B cell (primary cell): ENCODE measurements around the gene SWI5. TPM values are rescaled to one million over a fixed set of nuclear protein-coding genes. Genes with fewer than 3 reads are reported as not detected.

Experiments used
- ATAC-seq: fragments of 200-7000 bp; cut with Tn5 transposase; one replicate; pipeline ENCODE4 v1.10.0; 2021; ENCODE audit warnings: low read depth, mild to moderate bottlenecking, moderate number of reproducible peaks, moderate library complexity
- CTCF ChIA-PET: fragments of 350-600 bp; sonication (Branson Sonifier 250); formaldehyde crosslinking; loops from one replicate; lab custom pipeline; 2021; ENCODE audit warnings: antibody characterized with exemption, inconsistent platforms; lab: Charles Lee
- POLR2A ChIA-PET: fragments of 350-600 bp; sonication (Branson Sonifier 250); formaldehyde crosslinking; loops from one replicate; lab custom pipeline; 2021; ENCODE audit warnings: antibody characterized with exemption; lab: Charles Lee
- DNase-seq: peaks from one replicate; pipeline ENCODE4 v3.0.0; 2013
- H2AFZ ChIP-seq: 2 replicates; pipeline ENCODE4 v1.6.1; 2012; ENCODE audit warnings: mild to moderate bottlenecking, low read depth, low read length; ENCODE audit not compliant: insufficient read depth, poor library complexity, severe bottlenecking
- H3K27ac ChIP-seq, 2 donors: 1 replicate in 1 of 2; 2 replicates in 1 of 2; pipeline ENCODE4 v1.5.1; 2012 to 2013; ENCODE audit warnings: low read length in 2 of 2, mild to moderate bottlenecking in 2 of 2, moderate library complexity in 1 of 2
- H3K27me3 ChIP-seq, 4 experiments: fragments of 200-600 bp in 1 of 4; sonication (generic) in 1 of 4; replicated peaks in 1 of 4; 1 replicate in 2 of 4; 2 replicates in 2 of 4; pipeline versions ENCODE4 v1.6.1 to v1.7.0; 2013 to 2016; ENCODE audit warnings: low read length in 3 of 4, mild to moderate bottlenecking in 2 of 4, mixed read lengths in 1 of 4, moderate library complexity in 1 of 4; ENCODE audit not compliant: insufficient read depth in 4 of 4, control insufficient read depth in 3 of 4; ENCODE audit errors: control extremely low read depth in 1 of 4
- H3K36me3 ChIP-seq, 2 experiments: replicated peaks in 1 of 2; 1 replicate in 1 of 2; 2 replicates in 1 of 2; pipeline versions ENCODE4 v1.6.1 to v1.7.1; 2013; ENCODE audit warnings: low read length in 1 of 2; ENCODE audit not compliant: insufficient read depth in 2 of 2, control insufficient read depth in 1 of 2; ENCODE audit errors: control extremely low read depth in 1 of 2, extremely low read depth in 1 of 2
- H3K4me1 ChIP-seq, 2 donors: fragments of 200-600 bp in 1 of 2; sonication (generic) in 1 of 2; 1 replicate in 1 of 2; 2 replicates in 1 of 2; pipeline versions ENCODE4 v1.5.1 to v1.6.1; 2013 to 2017; ENCODE audit warnings: low read length in 2 of 2; ENCODE audit not compliant: control insufficient read depth in 2 of 2, insufficient read depth in 2 of 2
- H3K4me2 ChIP-seq: replicated peaks from 2 replicates; pipeline ENCODE3; 2012; ENCODE audit warnings: mild to moderate bottlenecking, low read depth, low read length; ENCODE audit not compliant: poor library complexity, severe bottlenecking
- H3K4me3 ChIP-seq, 5 experiments: fragments of 200-600 bp in 1 of 5; sonication (generic) in 1 of 5; 1 replicate in 3 of 5; 2 replicates in 2 of 5; pipeline versions ENCODE4 v1.5.1 to v1.7.0; 2011 to 2016; ENCODE audit warnings: low read length in 4 of 5, mild to moderate bottlenecking in 4 of 5, low read depth in 2 of 5, control low read depth in 1 of 5, moderate library complexity in 1 of 5; ENCODE audit not compliant: insufficient read depth in 1 of 5; ENCODE audit errors: control extremely low read depth in 1 of 5, extremely low read depth in 1 of 5
- H3K79me2 ChIP-seq: fragments of 200-600 bp; sonication (generic); one replicate; pipeline ENCODE4 v1.6.0; 2016; ENCODE audit warnings: low read length; ENCODE audit not compliant: control insufficient read depth, insufficient read depth
- H3K9ac ChIP-seq: fragments of 200-600 bp; sonication (generic); 2 replicates; pipeline ENCODE4 v1.6.1; 2017; ENCODE audit warnings: mild to moderate bottlenecking, low read length, moderate library complexity
- H3K9me3 ChIP-seq, 3 donors: one replicate each; pipeline versions ENCODE4 v1.6.1 to v1.7.1; 2013; ENCODE audit warnings: low read length in 2 of 3; ENCODE audit not compliant: control insufficient read depth in 2 of 3, insufficient read depth in 1 of 3; ENCODE audit errors: control extremely low read depth in 1 of 3
- H4K20me1 ChIP-seq: 2 replicates; pipeline ENCODE4 v1.6.0; 2012; ENCODE audit warnings: mild to moderate bottlenecking, low read length; ENCODE audit not compliant: insufficient read depth, control insufficient read depth, poor library complexity, severe bottlenecking
- H3K27ac Mint-ChIP-seq: one replicate; pipeline ENCODE4 v1.8.0; 2021; ENCODE audit warnings: mixed read lengths
- H3K27me3 Mint-ChIP-seq: one replicate; pipeline ENCODE4 v1.8.0; 2021; ENCODE audit warnings: mixed read lengths
- H3K4me1 Mint-ChIP-seq: one replicate; pipeline ENCODE4 v1.8.0; 2021; ENCODE audit warnings: mixed read lengths
- H3K4me3 Mint-ChIP-seq: one replicate; pipeline ENCODE4 v1.8.0; 2021; ENCODE audit warnings: mixed read lengths
- H3K9me3 Mint-ChIP-seq: one replicate; pipeline ENCODE4 v1.8.0; 2022; ENCODE audit warnings: mixed read lengths; ENCODE audit not compliant: insufficient read depth
- EZH2 ChIP-seq: IDR thresholded peaks from 2 replicates; pipeline ENCODE4 v1.6.1; 2012; ENCODE audit warnings: borderline replicate concordance, low read depth, mild to moderate bottlenecking, moderate library complexity, low read length; ENCODE audit not compliant: insufficient read depth, poor library complexity, severe bottlenecking
- WGBS: methylation state at CpG from one replicate; pipeline ENCODE4 v1.1.5; 2013; ENCODE audit warnings: missing lambda C conversion rate; ENCODE audit not compliant: insufficient coverage; 5-methylcytosine and 5-hydroxymethylcytosine counted together
- intact Hi-C: fragments of 100-400 bp; cut with micrococcal nuclease; formaldehyde crosslinking; loops from one replicate; pipeline ENCODE4 v1.10.0; 2022
- polyA plus RNA-seq: library from polyadenylated mRNA; depleted of rRNA; stranded (reverse); fragments of >200 nt; gene quantifications from 2 replicates; pipeline ENCODE4 v1.2.3, GENCODE V29; 2012
- total RNA-seq, 2 donors: library from RNA; stranded (reverse); fragments of 120-200 nt in 1 of 2; gene quantifications; 1 replicate in 1 of 2; 2 replicates in 1 of 2; pipeline versions ENCODE4 v1.2.3 to v1.2.4, GENCODE V29; 2013 to 2022
- TF ChIP-seq, protein P1 (sequence below): fragments of 200-600 bp; IDR thresholded peaks from one replicate; pipeline ENCODE4 v1.8.0; 2022; ENCODE audit warnings: antibody characterized with exemption, mild to moderate bottlenecking

SWI5 gene
- total and polyA plus RNA-seq, 2 donors (not counting 1 experiment from before 2014, with no cell fraction given): 8.6 to 23.3 TPM

DNA sequence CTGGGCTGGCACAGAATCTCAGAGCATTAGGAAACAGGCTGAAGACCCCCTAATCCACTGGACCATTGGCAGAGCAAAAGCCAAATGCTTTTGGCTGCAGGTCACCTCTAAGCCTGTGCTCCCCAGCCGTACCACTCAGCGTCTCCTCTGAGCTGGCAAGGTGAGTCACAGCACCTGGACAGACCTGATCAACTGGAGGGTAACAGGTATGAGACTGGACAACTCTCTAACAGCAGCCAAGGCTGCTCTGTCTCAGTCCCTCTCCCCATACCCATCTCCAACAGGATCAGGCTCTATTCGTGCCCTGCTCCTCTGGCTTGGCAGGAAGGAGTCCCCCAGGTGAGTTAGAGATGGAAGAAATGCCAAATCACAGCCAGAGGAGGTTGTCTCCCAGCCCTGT, 5.0 kb upstream of the SWI5 start:
- Histone ChIP-seq H3K4me2 (no peak overlapping the region), H3K4me1 (peaks cover 8 to 11% of the 10 kb centered on the region in 2 donors), H3K36me3 (peaks cover 0 to 26% of the 10 kb centered on the region in 2 experiments), H3K79me2 (peaks cover 18% of the 10 kb centered on the region), H3K9me3 (no peaks in the 10 kb centered on the region), H3K27ac (no peak overlapping the region), H2AFZ (no peak overlapping the region), H3K27me3 (no peaks in the 10 kb centered on the region), H3K9ac (no peak overlapping the region), H3K4me3 (no peak overlapping the region), H4K20me1 (no peaks in the 10 kb centered on the region)
- H3K4me3 Mint-ChIP-seq: no peak overlapping the region
- no peak overlapping the region for H3K27ac Mint-ChIP-seq
- 94% methylated on average over 3 of the region's 3 CpGs for WGBS
- no peak for DNase-seq
- TF ChIP-seq EZH2: no peak
- TF ChIP-seq, protein P1, sequence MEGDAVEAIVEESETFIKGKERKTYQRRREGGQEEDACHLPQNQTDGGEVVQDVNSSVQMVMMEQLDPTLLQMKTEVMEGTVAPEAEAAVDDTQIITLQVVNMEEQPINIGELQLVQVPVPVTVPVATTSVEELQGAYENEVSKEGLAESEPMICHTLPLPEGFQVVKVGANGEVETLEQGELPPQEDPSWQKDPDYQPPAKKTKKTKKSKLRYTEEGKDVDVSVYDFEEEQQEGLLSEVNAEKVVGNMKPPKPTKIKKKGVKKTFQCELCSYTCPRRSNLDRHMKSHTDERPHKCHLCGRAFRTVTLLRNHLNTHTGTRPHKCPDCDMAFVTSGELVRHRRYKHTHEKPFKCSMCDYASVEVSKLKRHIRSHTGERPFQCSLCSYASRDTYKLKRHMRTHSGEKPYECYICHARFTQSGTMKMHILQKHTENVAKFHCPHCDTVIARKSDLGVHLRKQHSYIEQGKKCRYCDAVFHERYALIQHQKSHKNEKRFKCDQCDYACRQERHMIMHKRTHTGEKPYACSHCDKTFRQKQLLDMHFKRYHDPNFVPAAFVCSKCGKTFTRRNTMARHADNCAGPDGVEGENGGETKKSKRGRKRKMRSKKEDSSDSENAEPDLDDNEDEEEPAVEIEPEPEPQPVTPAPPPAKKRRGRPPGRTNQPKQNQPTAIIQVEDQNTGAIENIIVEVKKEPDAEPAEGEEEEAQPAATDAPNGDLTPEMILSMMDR: no peak
- ATAC-seq: no peak
- ChIA-PET POLR2A (no interaction called here), CTCF (interaction anchor here (1.3 kb wide), 1 partner anchor 92 kb away, joined by 3 read pairs; no protein-coding TSS in a partner anchor)
- H3K27me3 Mint-ChIP-seq: no peaks in the 10 kb centered on the region
- no peaks in the 10 kb centered on the region for H3K9me3 Mint-ChIP-seq
- intact Hi-C loops: loop anchor here (10.0 kb wide), 1 partner anchor 816 kb away; the partner anchor contains the start of genes LRSAM1 and RPL12
- peaks cover 13% of the 10 kb centered on the region for H3K4me1 Mint-ChIP-seq

DNA sequence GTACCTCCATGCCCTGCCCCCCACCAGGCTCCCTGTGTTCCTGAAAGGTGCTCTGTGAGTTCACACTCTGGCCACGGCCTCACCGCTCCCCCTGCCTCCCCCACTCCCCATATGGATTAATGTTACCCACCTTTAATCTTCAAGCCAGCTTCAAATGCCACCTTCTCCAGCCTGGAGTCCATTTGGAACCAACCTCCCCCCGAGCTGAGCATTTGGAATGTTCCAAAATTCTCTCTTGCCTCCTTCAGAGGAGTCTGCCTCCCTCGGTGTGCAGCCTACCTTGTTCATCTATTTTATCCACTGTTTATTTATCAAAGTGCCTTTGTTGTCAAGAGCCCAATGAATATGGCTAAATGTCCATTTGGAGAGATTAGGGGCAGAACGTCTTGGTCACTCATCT, 4.6 kb upstream of the SWI5 start:
- Mint-ChIP-seq H3K27ac (no peak overlapping the region), H3K4me3 (no peak overlapping the region), H3K4me1 (peaks cover 17% of the 10 kb centered on the region), H3K9me3 (no peaks in the 10 kb centered on the region), H3K27me3 (no peaks in the 10 kb centered on the region)
- 94% methylated on average over 3 of the region's 5 CpGs for WGBS
- Histone ChIP-seq H3K27ac (no peak overlapping the region), H2AFZ (no peak overlapping the region), H3K4me3 (no peak overlapping the region), H3K9ac (no peak overlapping the region), H3K4me2 (no peak overlapping the region), H3K79me2 (peaks cover 22% of the 10 kb centered on the region), H3K4me1 (peaks cover 9 to 14% of the 10 kb centered on the region in 2 donors), H4K20me1 (no peaks in the 10 kb centered on the region), H3K36me3 (peaks cover 0 to 23% of the 10 kb centered on the region in 2 experiments), H3K9me3 (no peaks in the 10 kb centered on the region), H3K27me3 (no peaks in the 10 kb centered on the region)
- POLR2A ChIA-PET: no interaction called here
- DNase-seq (no peak), ATAC-seq (no peak)
- TF ChIP-seq EZH2: no peak
- TF ChIP-seq, protein P1: no peak
- intact Hi-C loops: loop anchor here (10.0 kb wide), 1 partner anchor 817 kb away; the partner anchor contains the start of genes LRSAM1 and RPL12
- CTCF ChIA-PET: interaction anchor here (1.4 to 3.8 kb wide), 2 partner anchors 12 to 17 kb away, joined by 4 to 14 read pairs; no protein-coding TSS in a partner anchor
